A673 (cell line): ENCODE measurements around the gene CDC42BPB. TPM values are rescaled to one million over a fixed set of nuclear protein-coding genes. Genes with fewer than 3 reads are reported as not detected.

Source experiments
- BruUV-seq: library from RNA; stranded (reverse); fragments of 400-500 nt; replicated peaks from 2 replicates; lab custom pipeline; 2021; lab: Mats Ljungman, UMichigan
- CTCF ChIA-PET: fragments of 300-600 bp; sonication (Branson Sonifier 250); formaldehyde crosslinking; loops from one replicate; lab custom pipeline; 2022; ENCODE audit warnings: antibody characterized with exemption; lab: Charles Lee
- POLR2A ChIA-PET: fragments of 300-600 bp; sonication (Branson Sonifier 250); formaldehyde crosslinking; loops from one replicate; lab custom pipeline; 2022; ENCODE audit warnings: antibody characterized with exemption; ENCODE audit not compliant: low non-redundant PET; lab: Charles Lee
- DNase-seq: peaks from one replicate; pipeline ENCODE4 v3.0.0-alpha.2; 2015; ENCODE audit warnings: low spot score
- H3K27ac ChIP-seq: fragments of 200-600 bp; sonication (generic); 2 replicates; pipeline ENCODE4 v1.5.1; 2016; ENCODE audit warnings: mixed run types, low read depth, mild to moderate bottlenecking, mixed read lengths, antibody characterized with exemption, low read length; ENCODE audit not compliant: poor library complexity, severe bottlenecking
- H3K27me3 ChIP-seq: fragments of 200-600 bp; sonication (generic); replicated peaks from 2 replicates; pipeline ENCODE4 v1.6.1; 2017; ENCODE audit warnings: mixed run types, low read depth, mild to moderate bottlenecking, mixed read lengths, antibody characterized with exemption, low read length; ENCODE audit not compliant: insufficient read depth, poor library complexity
- H3K36me3 ChIP-seq: fragments of 200-600 bp; sonication (generic); 2 replicates; pipeline ENCODE4 v1.6.1; 2016; ENCODE audit warnings: mixed run types, mild to moderate bottlenecking, mixed read lengths, antibody characterized with exemption, low read length; ENCODE audit not compliant: insufficient read depth, poor library complexity, severe bottlenecking
- H3K4me1 ChIP-seq: fragments of 200-600 bp; sonication (generic); 2 replicates; pipeline ENCODE4 v1.6.1; 2017; ENCODE audit warnings: mixed run types, mild to moderate bottlenecking, mixed read lengths, antibody characterized with exemption, low read length; ENCODE audit not compliant: insufficient read depth, poor library complexity, severe bottlenecking
- H3K4me3 ChIP-seq: fragments of 200-600 bp; sonication (generic); 2 replicates; pipeline ENCODE4 v1.5.1; 2016; ENCODE audit warnings: low read depth, mixed run types, mild to moderate bottlenecking, mixed read lengths, low read length; ENCODE audit not compliant: poor library complexity, severe bottlenecking
- H3K9me3 ChIP-seq: fragments of 200-600 bp; sonication (generic); 2 replicates; pipeline ENCODE4 v1.6.1; 2016; ENCODE audit warnings: mixed run types, low read depth, mild to moderate bottlenecking, mixed read lengths, antibody characterized with exemption, low read length; ENCODE audit not compliant: poor library complexity, severe bottlenecking
- EZH2 ChIP-seq: fragments of 200-600 bp; sonication (generic); IDR thresholded peaks from 2 replicates; pipeline ENCODE4 v1.6.1; 2017; ENCODE audit warnings: borderline replicate concordance, low read depth, mild to moderate bottlenecking, mixed read lengths, antibody characterized with exemption, low read length; ENCODE audit not compliant: poor library complexity, severe bottlenecking
- intact Hi-C: fragments of 100-400 bp; cut with micrococcal nuclease; formaldehyde crosslinking; loops from one replicate; pipeline ENCODE4 v1.10.0; 2022; ENCODE audit not compliant: unreplicated experiment
- total RNA-seq: library from RNA; stranded (reverse); gene quantifications from 2 replicates; pipeline ENCODE4 v1.2.3, GENCODE V29; 2021
- TF ChIP-seq, protein P1 (sequence below): fragments of 300-800, 200-600 bp; sonication (generic); conservative IDR thresholded peaks from 2 replicates; pipeline ENCODE4 v1.5.1; 2017; ENCODE audit warnings: low read depth, mild to moderate bottlenecking, antibody characterized with exemption, low read length, moderate library complexity, mixed read lengths

CDC42BPB gene
- total RNA-seq, 1 experiment from 2014 or later, result 103 TPM

DNA sequence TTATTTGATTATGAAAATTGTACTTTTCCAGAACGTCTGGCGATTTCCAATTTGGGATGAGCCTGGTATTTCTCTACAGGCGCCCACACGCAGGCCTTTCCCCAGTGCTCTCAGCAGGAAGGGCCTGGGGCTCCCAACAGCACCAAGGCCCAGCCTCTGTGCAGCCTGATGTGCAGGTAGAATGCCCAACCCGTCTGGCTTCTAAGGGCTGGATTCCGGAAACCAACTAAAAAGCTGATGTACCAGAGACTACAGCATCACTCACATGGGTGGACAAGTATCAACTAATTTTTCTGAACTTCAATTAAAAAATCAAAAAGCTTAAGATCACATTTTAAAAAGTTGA, 25.8 kb downstream of the CDC42BPB start:
- no peaks in the 10 kb centered on the region for H3K9me3 ChIP-seq
- no peak for DNase-seq
- H3K4me3 ChIP-seq, result no peak overlapping the region
- BruUV-seq, result no TSS peak
- H3K4me1 ChIP-seq, result peaks cover 7% of the 10 kb centered on the region
- TF ChIP-seq, protein P1, sequence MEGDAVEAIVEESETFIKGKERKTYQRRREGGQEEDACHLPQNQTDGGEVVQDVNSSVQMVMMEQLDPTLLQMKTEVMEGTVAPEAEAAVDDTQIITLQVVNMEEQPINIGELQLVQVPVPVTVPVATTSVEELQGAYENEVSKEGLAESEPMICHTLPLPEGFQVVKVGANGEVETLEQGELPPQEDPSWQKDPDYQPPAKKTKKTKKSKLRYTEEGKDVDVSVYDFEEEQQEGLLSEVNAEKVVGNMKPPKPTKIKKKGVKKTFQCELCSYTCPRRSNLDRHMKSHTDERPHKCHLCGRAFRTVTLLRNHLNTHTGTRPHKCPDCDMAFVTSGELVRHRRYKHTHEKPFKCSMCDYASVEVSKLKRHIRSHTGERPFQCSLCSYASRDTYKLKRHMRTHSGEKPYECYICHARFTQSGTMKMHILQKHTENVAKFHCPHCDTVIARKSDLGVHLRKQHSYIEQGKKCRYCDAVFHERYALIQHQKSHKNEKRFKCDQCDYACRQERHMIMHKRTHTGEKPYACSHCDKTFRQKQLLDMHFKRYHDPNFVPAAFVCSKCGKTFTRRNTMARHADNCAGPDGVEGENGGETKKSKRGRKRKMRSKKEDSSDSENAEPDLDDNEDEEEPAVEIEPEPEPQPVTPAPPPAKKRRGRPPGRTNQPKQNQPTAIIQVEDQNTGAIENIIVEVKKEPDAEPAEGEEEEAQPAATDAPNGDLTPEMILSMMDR, result no peak
- TF ChIP-seq EZH2, result no peak
- no peak overlapping the region for H3K27ac ChIP-seq
- ChIA-PET POLR2A (no interaction called here), CTCF (no interaction called here)
- intact Hi-C loops, result no loop called here
- no peaks in the 10 kb centered on the region for H3K36me3 ChIP-seq
- H3K27me3 ChIP-seq, result no peaks in the 10 kb centered on the region

DNA sequence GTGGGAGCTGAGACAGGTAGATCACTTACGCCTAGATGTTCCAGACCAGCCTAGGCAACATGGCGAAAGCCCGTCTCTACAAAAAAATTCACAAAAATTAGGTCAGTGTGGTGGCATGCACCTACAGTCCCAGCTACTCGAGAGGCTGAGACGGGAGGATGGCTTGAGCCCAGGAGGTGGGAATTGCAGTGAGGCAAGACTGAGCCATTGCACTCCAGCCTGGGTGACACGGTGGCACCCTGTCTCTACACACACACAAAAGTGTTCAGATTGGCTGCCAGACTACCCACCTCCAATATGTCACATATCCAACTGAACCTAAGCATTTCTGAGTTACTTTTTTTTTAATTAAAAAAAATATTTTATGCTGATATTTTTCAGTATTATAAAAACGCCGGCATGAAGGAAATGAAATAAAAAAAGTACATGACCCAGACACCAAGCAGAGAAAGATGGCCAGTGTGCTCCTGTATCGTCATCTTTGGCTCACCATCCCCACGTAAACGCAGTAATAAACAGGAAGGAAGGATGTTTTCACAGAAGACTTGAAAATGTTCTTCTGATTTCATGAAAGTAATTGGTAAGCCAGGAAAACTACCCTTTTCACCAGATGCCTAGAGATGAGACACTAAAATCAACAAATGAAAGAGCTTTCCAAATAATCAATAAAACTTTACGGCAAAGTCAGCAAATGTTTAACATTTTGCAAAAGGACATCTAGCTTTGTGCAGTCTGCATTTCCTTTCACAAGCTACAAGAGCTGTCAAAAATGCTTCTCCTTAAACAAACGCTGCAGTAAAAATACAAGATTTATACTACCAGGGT, 26.4 kb downstream of the CDC42BPB start:
- H3K36me3 ChIP-seq, result no peaks in the 10 kb centered on the region
- no peak overlapping the region for H3K4me3 ChIP-seq
- intact Hi-C loops, result no loop called here
- POLR2A ChIA-PET, result no interaction called here
- H3K27me3 ChIP-seq, result no peaks in the 10 kb centered on the region
- no peak for DNase-seq
- CTCF ChIA-PET, result no interaction called here
- peaks cover 7% of the 10 kb centered on the region for H3K4me1 ChIP-seq
- TF ChIP-seq, protein P1, result no peak
- no peak overlapping the region for H3K27ac ChIP-seq
- BruUV-seq, result no TSS peak
- no peaks in the 10 kb centered on the region for H3K9me3 ChIP-seq

- H3K4me1 ChIP-seq, result peaks cover 11% of the 10 kb centered on the region
- no peak for DNase-seq
- H3K27ac ChIP-seq, result no peak overlapping the region
- no peaks in the 10 kb centered on the region for H3K27me3 ChIP-seq
- POLR2A ChIA-PET, result no interaction called here
- no TSS peak for BruUV-seq
- no peaks in the 10 kb centered on the region for H3K9me3 ChIP-seq
- no peak overlapping the region for H3K4me3 ChIP-seq
- intact Hi-C loops, result no loop called here
- CTCF ChIA-PET, result no interaction called here
- H3K36me3 ChIP-seq, result no peaks in the 10 kb centered on the region
- no peak for TF ChIP-seq EZH2
- TF ChIP-seq, protein P1, result no peak
Measured at GRCh38 chr14:103029936-103030335, 27.4 kb downstream of the CDC42BPB start.
